K562 (cell line): Measurements from ENCODE around the gene KCTD1. TPM values are rescaled to one million over a fixed set of nuclear protein-coding genes. Genes with fewer than 3 reads are reported as not detected.

Experiments used
- ATAC-seq: fragments of 200-7000 bp; cut with Tn5 transposase; 3 replicates; pipeline ENCODE4 v1.9.1; 2020; ENCODE audit warnings: moderate library complexity
- BruUV-seq: library from RNA; stranded (reverse); fragments of 400-500 nt; replicated peaks from 2 replicates; lab custom pipeline; 2021; lab: Mats Ljungman, UMichigan
- CTCF ChIA-PET: fragments of 300-600 bp; formaldehyde crosslinking; extraction: SDS; loops from one replicate; lab custom pipeline; 2021; ENCODE audit warnings: low intra/inter-chr PET ratio; lab: Yijun Ruan, JAX
- POLR2A ChIA-PET: fragments of 300-600, 350-650 bp; sonication (Branson Sonifier 250); formaldehyde crosslinking; extraction: SDS; loops from one replicate; lab custom pipeline; 2021; ENCODE audit warnings: antibody characterized with exemption, inconsistent platforms; lab: Yijun Ruan, JAX
- DNase-seq, 4 experiments: peaks; one replicate each; pipeline versions ENCODE4 v3.0.0 to v3.0.0-alpha.2; 2011 to 2018; ENCODE audit warnings: low spot score in 3 of 4, mixed read lengths in 3 of 4; ENCODE audit errors: extremely low read depth in 1 of 4
- FAIRE-seq: peaks from 2 replicates; lab custom pipeline; 2011; peaks lifted over from hg19 to GRCh38; lab: Jason Lieb, UNC
- H2AFZ ChIP-seq: 2 replicates; pipeline ENCODE4 v1.6.0; 2011; ENCODE audit warnings: low read depth, low read length, control low read depth, inconsistent platforms
- H3K27ac ChIP-seq: fragments of 200-600 bp; 3 replicates; pipeline ENCODE4 v1.8.0; 2011; ENCODE audit warnings: low read depth, mild to moderate bottlenecking, control low read depth, inconsistent platforms, low read length, moderate library complexity, mixed read lengths; ENCODE audit errors: extremely low read depth
- H3K27me3 ChIP-seq, 2 experiments: fragments of 300-600 bp in 1 of 2; 2 replicates in 1 of 2; 3 replicates in 1 of 2; pipeline versions ENCODE4 v1.6.0 to v1.8.0; 2011; ENCODE audit warnings: inconsistent platforms in 2 of 2, low read length in 2 of 2, mild to moderate bottlenecking in 1 of 2, mixed read lengths in 1 of 2, moderate library complexity in 1 of 2; ENCODE audit not compliant: control insufficient read depth in 2 of 2, insufficient read depth in 2 of 2
- H3K36me3 ChIP-seq: fragments of 300-600 bp; 3 replicates; pipeline ENCODE4 v1.8.0; 2011; ENCODE audit warnings: mild to moderate bottlenecking, low read length, inconsistent platforms; ENCODE audit not compliant: control insufficient read depth, insufficient read depth
- H3K4me1 ChIP-seq, 2 experiments: fragments of 200-600 bp in 1 of 2; replicated peaks in 1 of 2; 2 replicates in 1 of 2; 3 replicates in 1 of 2; pipeline versions ENCODE4 v1.5.1 to v1.8.0; 2011; ENCODE audit warnings: inconsistent platforms in 2 of 2, low read length in 2 of 2, mild to moderate bottlenecking in 1 of 2, mixed read lengths in 1 of 2, moderate library complexity in 1 of 2; ENCODE audit not compliant: control insufficient read depth in 2 of 2, insufficient read depth in 2 of 2
- H3K4me2 ChIP-seq: 2 replicates; pipeline ENCODE4 v1.6.1; 2011; ENCODE audit warnings: low read length, control low read depth, inconsistent platforms, mixed read lengths; ENCODE audit not compliant: insufficient read depth
- H3K4me3 ChIP-seq: fragments of 200-600 bp; sonication (generic), shearing (Covaris generic); 2 replicates; pipeline ENCODE4 v1.5.1; 2016; ENCODE audit warnings: control low read depth, inconsistent platforms
- H3K79me2 ChIP-seq: fragments of 200-600 bp; 3 replicates; pipeline ENCODE4 v1.8.0; 2011; ENCODE audit warnings: low read length, inconsistent platforms; ENCODE audit not compliant: control insufficient read depth, insufficient read depth
- H3K9ac ChIP-seq, 2 experiments: 2 replicates each; pipeline versions ENCODE4 v1.6.0 to v1.6.1; 2011; ENCODE audit warnings: low read depth in 2 of 2, low read length in 2 of 2, control low read depth in 1 of 2, inconsistent platforms in 1 of 2, mild to moderate bottlenecking in 1 of 2, mixed read lengths in 1 of 2; ENCODE audit not compliant: insufficient read depth in 1 of 2
- H3K9me1 ChIP-seq: one replicate; pipeline ENCODE4 v1.6.0; 2011; ENCODE audit warnings: inconsistent platforms, mild to moderate bottlenecking, low read length, moderate library complexity; ENCODE audit not compliant: control insufficient read depth, insufficient read depth
- H3K9me3 ChIP-seq: replicated peaks from 2 replicates; pipeline ENCODE4 v1.5.1; 2011; ENCODE audit warnings: low read depth, low read length, inconsistent platforms; ENCODE audit not compliant: control insufficient read depth, insufficient read depth
- H4K20me1 ChIP-seq: replicated peaks from 2 replicates; pipeline ENCODE4 v1.6.1; 2011; ENCODE audit warnings: low read length, inconsistent platforms, mixed read lengths; ENCODE audit not compliant: control insufficient read depth, insufficient read depth
- FOXM1 ChIP-seq, 2 experiments: fragments of 450-650 bp in 1 of 2; sonication (generic) in 1 of 2; formaldehyde crosslinking in 1 of 2; IDR thresholded peaks; 2 replicates each; pipeline versions ENCODE4 v1.6.1 to v1.9.0; 2017 to 2022; ENCODE audit warnings: low read depth in 2 of 2, mild to moderate bottlenecking in 2 of 2, missing genetic modification reagents in 1 of 2, moderate library complexity in 1 of 2
- JUN ChIP-seq, 2 experiments: sonication (generic) in 1 of 2; formaldehyde crosslinking in 1 of 2; IDR thresholded peaks; 2 replicates each; pipeline versions ENCODE4 v1.6.1 to v1.8.0; 2012 to 2022; ENCODE audit warnings: borderline replicate concordance in 2 of 2, mild to moderate bottlenecking in 2 of 2, improper control_type of control experiment in 1 of 2, low read depth in 1 of 2, low read length in 1 of 2, missing genetic modification reagents in 1 of 2
- LEF1 ChIP-seq: fragments of 450-650 bp; IDR thresholded peaks from 2 replicates; pipeline ENCODE4 v1.6.1; 2016; ENCODE audit warnings: mild to moderate bottlenecking
- MCM3 ChIP-seq: fragments of 450-650 bp; IDR thresholded peaks from 2 replicates; pipeline ENCODE4 v1.6.1; 2016
- NCOA1 ChIP-seq: fragments of 450-650 bp; IDR thresholded peaks from 2 replicates; pipeline ENCODE4 v1.6.1; 2016; ENCODE audit warnings: low read depth
- PTTG1 ChIP-seq: fragments of 450-650 bp; IDR thresholded peaks from 2 replicates; pipeline ENCODE4 v1.6.1; 2016; ENCODE audit warnings: low read depth, mild to moderate bottlenecking, missing genetic modification characterization, missing compliant biosample characterization
- SIRT6 ChIP-seq: IDR thresholded peaks from one replicate; pipeline ENCODE4 v1.6.1; 2012; ENCODE audit warnings: low read depth, mild to moderate bottlenecking, control low read depth, inconsistent platforms, low read length, moderate library complexity
- XRCC5 ChIP-seq: fragments of 200-400 bp; formaldehyde crosslinking; IDR thresholded peaks from 2 replicates; pipeline ENCODE4 v1.6.1; 2017; ENCODE audit warnings: low read depth, mild to moderate bottlenecking, low read length
- ZNF57 ChIP-seq: fragments of 450-650 bp; formaldehyde crosslinking; IDR thresholded peaks from 2 replicates; pipeline ENCODE4 v1.4.0; 2020; ENCODE audit warnings: mild to moderate bottlenecking, moderate library complexity
- WGBS: fragments of 100-300 bp; shearing (Covaris generic); methylation state at CpG from one replicate; pipeline ENCODE4 v1.1.6; 2016; ENCODE audit warnings: low coverage, mixed read lengths; ENCODE audit not compliant: insufficient coverage; ENCODE audit errors: missing lambda C conversion rate; 5-methylcytosine and 5-hydroxymethylcytosine counted together
- in situ Hi-C: fragments of 300-500 bp; cut with MboI; formaldehyde crosslinking; loops from 4 replicates; pipeline ENCODE4 v1.15.0; 2018; ENCODE audit warnings: inconsistent platforms, mixed read lengths
- intact Hi-C: fragments of 100-400 bp; cut with micrococcal nuclease; formaldehyde crosslinking; loops from 2 replicates; pipeline ENCODE4 v1.14.2; 2022
- polyA plus RNA-seq, 8 experiments: library from polyadenylated mRNA; depleted of rRNA in 4 of 8; stranded (reverse) in 5 of 8; unstranded in 3 of 8; fragments of >200 nt; fragmentation: Nextera tagmentation in 2 of 8; fragmentation: Illumina TruSeq in 1 of 8; extraction: Ambion mirVana in 2 of 8; extraction: Trizol in 1 of 8; gene quantifications; 2 replicates each; pipeline versions ENCODE4 v1.2.1 to v1.2.3, GENCODE V29; 2011 to 2014; ENCODE audit warnings: inconsistent platforms in 1 of 8, missing spikeins in 1 of 8
- total RNA-seq, 7 experiments: library from RNA; depleted of rRNA in 6 of 7; stranded (reverse); fragments of >200 nt in 6 of 7; fragmentation: Illumina TruSeq in 2 of 7; extraction: Trizol in 2 of 7; gene quantifications; 2 replicates each; pipeline versions ENCODE4 v1.2.1 to v1.2.3, GENCODE V29; 2011 to 2021; ENCODE audit warnings: low replicate concordance in 1 of 7
- TF ChIP-seq, protein P1 (sequence below): fragments of 250-450 bp; sonication (Bioruptor Pico); IDR thresholded peaks from 2 replicates; pipeline ENCODE4 v1.8.0; 2021; ENCODE audit warnings: moderate library complexity, mild to moderate bottlenecking, inconsistent platforms
- TF ChIP-seq, protein P2 (sequence below): fragments of 250-450 bp; sonication (Bioruptor Pico); IDR thresholded peaks from 2 replicates; pipeline ENCODE4 v1.6.1; 2021; ENCODE audit warnings: mild to moderate bottlenecking
- TF ChIP-seq, protein P3 (sequence below): conservative IDR thresholded peaks from 2 replicates; pipeline ENCODE4 v1.6.1; 2011; ENCODE audit warnings: low read depth, mild to moderate bottlenecking, low read length; ENCODE audit not compliant: control insufficient read depth
- TF ChIP-seq, protein P4 (sequence below): fragments of 200-800 bp; sonication (Bioruptor generic); IDR thresholded peaks from 2 replicates; pipeline ENCODE4 v1.6.1; 2017; ENCODE audit warnings: missing genetic modification characterization, missing compliant biosample characterization
- TF ChIP-seq, protein P5 (sequence below): fragments of 250-450 bp; sonication (Bioruptor Pico); IDR thresholded peaks from 2 replicates; pipeline ENCODE4 v1.4.0; 2020
- TF ChIP-seq, protein P6 (sequence below): fragments of 450-650 bp; IDR thresholded peaks from 2 replicates; pipeline ENCODE4 v1.7.0; 2016; ENCODE audit warnings: borderline replicate concordance

The KCTD1 gene
- total and polyA plus RNA-seq, 9 of the 15 experiments (the other 6 are each of a cell fraction or from before 2014, with no cell fraction given): not detected

DNA sequence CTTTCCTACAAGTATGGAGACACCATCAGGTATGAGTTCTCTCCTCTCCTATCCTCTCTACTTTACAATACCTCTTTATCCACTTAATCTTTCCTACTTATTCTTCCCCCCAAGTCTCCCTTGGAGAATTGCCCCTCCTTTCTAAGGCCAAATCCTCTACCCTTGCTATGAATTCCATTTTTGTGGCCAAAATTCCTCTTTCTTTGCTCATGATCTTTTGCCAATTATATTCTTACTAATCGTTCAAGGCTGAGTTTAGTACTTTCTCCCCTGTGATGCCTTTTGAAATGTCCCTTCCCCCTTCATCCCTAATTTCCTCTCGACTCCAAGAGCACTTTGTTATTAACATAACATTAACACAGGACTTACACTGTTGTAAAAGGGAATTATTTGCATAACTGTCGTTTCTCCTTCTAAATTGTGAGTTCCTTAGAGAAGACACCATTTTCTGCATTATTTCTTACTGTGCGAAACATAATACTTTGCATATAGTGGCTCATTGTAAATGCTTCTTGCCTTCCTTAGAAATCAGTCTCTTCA lies 133.4 kb downstream of the KCTD1 start:
- Histone ChIP-seq H4K20me1 (no peaks in the 10 kb centered on the region), H2AFZ (no peak overlapping the region), H3K27ac (no peak overlapping the region), H3K4me3 (no peak overlapping the region), H3K9me3 (no peaks in the 10 kb centered on the region), H3K27me3 (peaks cover 0 to 11% of the 10 kb centered on the region in 2 experiments; a peak in 3 of 5 replicates), H3K79me2 (no peaks in the 10 kb centered on the region), H3K4me1 (no peaks in the 10 kb centered on the region; a peak in 1 of 5 replicates), H3K9me1 (no peaks in the 10 kb centered on the region), H3K9ac (no peak overlapping the region), H3K36me3 (no peaks in the 10 kb centered on the region), H3K4me2 (no peak overlapping the region)
- BruUV-seq: no TSS peak
- POLR2A ChIA-PET: interaction anchor here (2.1 kb wide), 1 partner anchor 13 kb away, joined by 5 read pairs; no protein-coding TSS in a partner anchor
- in situ Hi-C loops (no loop called here), intact Hi-C loops (no loop called here)
- FAIRE-seq (no peak), DNase-seq (no peak), ATAC-seq (no peak)
- WGBS: 0% methylated on average over 4 of the region's 4 CpGs
- CTCF ChIA-PET: no interaction called here
- TF ChIP-seq MCM3 (no peak), JUN (IDR thresholded peaks at IDR 0.05; ENCODE audit: borderline replicate concordance, low read depth, low read length) (no peak), JUN (CRISPR knock-in tag; IDR thresholded peaks at IDR 0.05; ENCODE audit: borderline replicate concordance) (no peak), XRCC5 (no peak), ZNF57 (no peak), SIRT6 (no peak), FOXM1 (IDR thresholded peaks at IDR 0.05; ENCODE audit: low read depth) (no peak), FOXM1 (CRISPR knock-in tag; IDR thresholded peaks at IDR 0.05; ENCODE audit: low read depth) (no peak), LEF1 (no peak), NCOA1 (no peak), PTTG1 (tag) (no peak)
- TF ChIP-seq, protein P1, sequence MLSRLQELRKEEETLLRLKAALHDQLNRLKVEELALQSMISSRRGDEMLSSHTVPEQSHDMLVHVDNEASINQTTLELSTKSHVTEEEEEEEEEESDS (CRISPR knock-in tag): no peak
- TF ChIP-seq, protein P2, sequence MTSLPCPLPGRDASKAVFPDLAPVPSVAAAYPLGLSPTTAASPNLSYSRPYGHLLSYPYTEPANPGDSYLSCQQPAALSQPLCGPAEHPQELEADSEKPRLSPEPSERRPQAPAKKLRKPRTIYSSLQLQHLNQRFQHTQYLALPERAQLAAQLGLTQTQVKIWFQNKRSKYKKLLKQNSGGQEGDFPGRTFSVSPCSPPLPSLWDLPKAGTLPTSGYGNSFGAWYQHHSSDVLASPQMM (CRISPR knock-in tag): no peak
- TF ChIP-seq, protein P3, sequence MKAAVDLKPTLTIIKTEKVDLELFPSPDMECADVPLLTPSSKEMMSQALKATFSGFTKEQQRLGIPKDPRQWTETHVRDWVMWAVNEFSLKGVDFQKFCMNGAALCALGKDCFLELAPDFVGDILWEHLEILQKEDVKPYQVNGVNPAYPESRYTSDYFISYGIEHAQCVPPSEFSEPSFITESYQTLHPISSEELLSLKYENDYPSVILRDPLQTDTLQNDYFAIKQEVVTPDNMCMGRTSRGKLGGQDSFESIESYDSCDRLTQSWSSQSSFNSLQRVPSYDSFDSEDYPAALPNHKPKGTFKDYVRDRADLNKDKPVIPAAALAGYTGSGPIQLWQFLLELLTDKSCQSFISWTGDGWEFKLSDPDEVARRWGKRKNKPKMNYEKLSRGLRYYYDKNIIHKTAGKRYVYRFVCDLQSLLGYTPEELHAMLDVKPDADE: no peak
- TF ChIP-seq, protein P4, sequence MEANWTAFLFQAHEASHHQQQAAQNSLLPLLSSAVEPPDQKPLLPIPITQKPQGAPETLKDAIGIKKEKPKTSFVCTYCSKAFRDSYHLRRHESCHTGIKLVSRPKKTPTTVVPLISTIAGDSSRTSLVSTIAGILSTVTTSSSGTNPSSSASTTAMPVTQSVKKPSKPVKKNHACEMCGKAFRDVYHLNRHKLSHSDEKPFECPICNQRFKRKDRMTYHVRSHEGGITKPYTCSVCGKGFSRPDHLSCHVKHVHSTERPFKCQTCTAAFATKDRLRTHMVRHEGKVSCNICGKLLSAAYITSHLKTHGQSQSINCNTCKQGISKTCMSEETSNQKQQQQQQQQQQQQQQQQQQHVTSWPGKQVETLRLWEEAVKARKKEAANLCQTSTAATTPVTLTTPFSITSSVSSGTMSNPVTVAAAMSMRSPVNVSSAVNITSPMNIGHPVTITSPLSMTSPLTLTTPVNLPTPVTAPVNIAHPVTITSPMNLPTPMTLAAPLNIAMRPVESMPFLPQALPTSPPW (CRISPR knock-in tag): no peak
- TF ChIP-seq, protein P5, sequence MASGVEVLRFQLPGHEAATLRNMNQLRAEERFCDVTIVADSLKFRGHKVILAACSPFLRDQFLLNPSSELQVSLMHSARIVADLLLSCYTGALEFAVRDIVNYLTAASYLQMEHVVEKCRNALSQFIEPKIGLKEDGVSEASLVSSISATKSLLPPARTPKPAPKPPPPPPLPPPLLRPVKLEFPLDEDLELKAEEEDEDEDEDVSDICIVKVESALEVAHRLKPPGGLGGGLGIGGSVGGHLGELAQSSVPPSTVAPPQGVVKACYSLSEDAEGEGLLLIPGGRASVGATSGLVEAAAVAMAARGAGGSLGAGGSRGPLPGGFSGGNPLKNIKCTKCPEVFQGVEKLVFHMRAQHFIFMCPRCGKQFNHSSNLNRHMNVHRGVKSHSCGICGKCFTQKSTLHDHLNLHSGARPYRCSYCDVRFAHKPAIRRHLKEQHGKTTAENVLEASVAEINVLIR (CRISPR knock-in tag): no peak
- TF ChIP-seq, protein P6, sequence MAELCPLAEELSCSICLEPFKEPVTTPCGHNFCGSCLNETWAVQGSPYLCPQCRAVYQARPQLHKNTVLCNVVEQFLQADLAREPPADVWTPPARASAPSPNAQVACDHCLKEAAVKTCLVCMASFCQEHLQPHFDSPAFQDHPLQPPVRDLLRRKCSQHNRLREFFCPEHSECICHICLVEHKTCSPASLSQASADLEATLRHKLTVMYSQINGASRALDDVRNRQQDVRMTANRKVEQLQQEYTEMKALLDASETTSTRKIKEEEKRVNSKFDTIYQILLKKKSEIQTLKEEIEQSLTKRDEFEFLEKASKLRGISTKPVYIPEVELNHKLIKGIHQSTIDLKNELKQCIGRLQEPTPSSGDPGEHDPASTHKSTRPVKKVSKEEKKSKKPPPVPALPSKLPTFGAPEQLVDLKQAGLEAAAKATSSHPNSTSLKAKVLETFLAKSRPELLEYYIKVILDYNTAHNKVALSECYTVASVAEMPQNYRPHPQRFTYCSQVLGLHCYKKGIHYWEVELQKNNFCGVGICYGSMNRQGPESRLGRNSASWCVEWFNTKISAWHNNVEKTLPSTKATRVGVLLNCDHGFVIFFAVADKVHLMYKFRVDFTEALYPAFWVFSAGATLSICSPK: no peak
